HTERT RPE-1 (cell line): ENCODE data around the gene ABL2.

ENCODE experiments used
- in situ Hi-C: fragments of 300-500 bp; cut with MboI; formaldehyde crosslinking; loops from 4 replicates; pipeline ENCODE4 v1.14.3; 2020; ENCODE audit warnings: low sequenced_read_pairs

ABL2 gene

DNA sequence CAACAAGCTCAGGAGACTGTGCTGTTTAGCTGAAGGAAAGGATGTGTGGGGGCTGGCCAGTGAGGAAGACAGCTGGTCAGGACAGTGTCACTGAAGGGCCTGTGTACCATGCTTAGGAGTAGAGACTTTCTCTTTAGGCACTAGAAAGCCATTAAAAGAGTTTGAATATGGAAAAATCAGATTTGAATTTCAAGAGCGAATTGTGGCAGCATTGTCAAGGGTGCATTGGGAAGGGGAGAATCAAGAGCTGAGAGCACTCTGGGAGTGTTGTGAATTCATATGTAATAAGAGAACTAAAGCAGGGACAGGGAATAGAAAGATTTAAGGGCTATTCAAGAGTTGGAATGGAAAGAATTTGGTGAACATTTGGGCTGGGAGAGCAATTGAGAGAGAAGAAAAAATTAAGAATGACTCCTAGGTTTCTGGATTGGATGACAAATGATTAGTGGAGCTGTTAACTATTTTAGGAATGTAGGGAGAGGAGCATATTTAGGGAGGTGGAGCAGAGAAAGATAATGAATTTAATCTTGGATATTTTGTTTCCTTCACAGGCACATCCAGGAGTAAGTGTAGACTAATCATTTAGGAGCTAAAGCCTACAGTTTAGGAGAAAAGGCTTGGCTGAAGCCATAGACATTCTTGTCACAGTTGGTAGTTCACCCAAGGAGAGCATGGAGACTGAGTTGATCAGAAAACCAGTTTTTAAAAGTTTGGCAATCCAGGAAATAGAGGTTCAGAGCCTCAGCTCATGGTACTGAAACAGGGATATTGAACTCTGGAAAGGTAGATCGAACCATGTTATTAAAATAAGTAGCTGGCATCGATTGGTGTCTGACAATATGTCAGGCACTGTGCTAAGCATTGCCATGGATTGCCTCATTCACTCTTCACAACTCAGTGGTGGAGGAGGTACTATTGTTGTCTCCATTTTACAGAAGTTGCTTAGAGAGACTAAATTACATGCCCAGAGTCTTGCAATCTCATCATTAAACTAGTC is 170.7 kb downstream of the ABL2 start:
- in situ Hi-C loops: no loop called here

DNA sequence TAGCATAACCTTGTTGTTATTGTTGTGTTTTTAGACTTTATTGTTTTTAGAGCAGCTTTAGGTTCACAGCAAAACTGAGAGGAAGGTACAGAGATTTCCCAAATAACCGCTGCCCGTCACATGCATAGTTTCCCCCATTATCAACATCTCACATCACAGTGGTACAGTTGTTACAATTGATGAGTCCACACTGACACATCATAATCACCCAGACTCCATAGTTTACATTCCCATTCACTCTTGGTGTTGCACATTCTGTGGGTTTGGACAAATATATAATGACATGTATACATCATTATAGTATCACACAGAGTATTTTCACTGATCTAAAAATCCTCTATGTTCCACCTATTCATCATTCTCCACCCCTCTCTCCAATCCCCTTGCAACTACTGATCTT is 173.5 kb downstream of the ABL2 start:
- in situ Hi-C loops: no loop called here

DNA sequence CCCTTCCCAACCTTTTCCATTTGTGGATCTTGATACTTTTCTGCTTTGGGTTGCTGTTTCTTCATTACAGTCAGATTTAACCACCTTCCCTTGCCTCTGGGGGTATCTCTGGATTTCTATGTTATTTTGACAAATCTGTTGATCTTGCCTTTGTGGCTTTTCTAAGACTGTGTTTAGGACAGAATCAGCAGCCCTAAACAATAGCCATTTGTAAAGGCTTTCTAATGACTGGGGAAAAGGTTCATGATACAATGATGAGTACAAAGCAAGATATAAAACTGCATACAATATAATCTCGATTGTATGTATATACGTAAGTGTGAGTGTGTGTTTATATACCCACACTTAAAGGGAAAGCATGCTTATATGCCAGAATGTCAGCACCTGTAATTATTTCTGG is 176.0 kb downstream of the ABL2 start:
- in situ Hi-C loops: no loop called here

DNA sequence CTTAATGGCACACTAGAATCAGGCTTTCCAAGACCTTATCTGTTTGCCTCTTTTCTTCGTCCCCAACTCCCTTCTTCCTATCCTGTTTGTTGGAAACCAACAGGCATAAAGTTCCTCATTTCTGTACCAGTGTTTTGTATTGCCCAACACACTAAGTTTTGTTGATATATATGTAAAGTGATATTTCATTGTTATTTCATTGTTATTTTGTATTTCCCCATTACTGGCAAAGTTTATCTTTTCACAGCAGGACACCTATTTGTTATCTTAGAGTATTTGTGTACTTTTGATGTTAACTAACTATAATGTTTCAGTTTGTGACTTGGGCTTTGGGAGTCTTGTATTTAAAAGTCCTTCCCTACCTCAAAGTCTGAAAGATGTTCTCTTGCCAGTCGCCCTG is 176.7 kb downstream of the ABL2 start:
- in situ Hi-C loops: no loop called here
